ENCODE results near the gene MICU2.

The MICU2 gene, protein sequence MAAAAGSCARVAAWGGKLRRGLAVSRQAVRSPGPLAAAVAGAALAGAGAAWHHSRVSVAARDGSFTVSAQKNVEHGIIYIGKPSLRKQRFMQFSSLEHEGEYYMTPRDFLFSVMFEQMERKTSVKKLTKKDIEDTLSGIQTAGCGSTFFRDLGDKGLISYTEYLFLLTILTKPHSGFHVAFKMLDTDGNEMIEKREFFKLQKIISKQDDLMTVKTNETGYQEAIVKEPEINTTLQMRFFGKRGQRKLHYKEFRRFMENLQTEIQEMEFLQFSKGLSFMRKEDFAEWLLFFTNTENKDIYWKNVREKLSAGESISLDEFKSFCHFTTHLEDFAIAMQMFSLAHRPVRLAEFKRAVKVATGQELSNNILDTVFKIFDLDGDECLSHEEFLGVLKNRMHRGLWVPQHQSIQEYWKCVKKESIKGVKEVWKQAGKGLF

DNA sequence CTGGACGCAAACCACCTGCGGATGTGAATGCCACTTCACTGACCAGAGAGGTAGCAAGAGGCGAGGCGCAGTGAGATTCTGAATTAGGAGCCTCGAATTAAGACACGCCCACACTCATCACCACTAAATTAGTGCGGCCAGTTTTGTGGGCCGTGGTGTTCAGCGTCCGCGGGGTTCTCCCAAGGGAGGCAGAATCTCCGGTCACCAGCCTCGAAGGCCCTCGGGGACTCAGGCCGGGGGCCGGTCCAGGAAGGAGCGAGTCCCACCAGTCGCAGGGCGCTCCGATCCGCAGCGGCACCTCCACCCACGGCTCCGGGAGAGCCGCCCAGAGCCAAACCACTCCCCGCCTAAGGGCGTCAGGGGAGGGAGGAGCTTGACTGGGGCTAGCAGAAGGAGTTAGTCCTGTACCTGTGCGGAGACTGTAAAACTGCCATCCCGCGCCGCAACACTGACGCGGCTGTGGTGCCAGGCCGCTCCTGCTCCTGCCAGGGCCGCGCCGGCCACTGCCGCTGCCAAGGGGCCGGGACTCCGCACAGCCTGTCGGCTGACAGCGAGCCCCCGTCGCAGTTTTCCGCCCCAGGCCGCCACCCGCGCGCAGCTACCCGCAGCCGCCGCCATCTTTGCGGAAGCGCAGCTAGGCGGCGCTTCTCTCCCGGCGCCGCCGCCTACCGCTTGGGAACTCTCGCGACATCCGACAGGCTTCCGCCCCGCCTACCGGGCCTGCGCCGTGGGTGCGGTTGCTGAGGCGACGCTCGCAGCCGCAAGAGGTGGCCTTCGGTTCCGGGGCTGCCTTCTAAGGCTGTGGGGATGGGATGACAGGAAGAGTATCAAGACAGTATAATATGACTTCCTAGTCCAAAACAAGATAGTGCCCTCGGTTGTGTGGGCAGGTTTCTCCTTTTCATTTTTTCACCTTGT lies at the start of gene MICU2:
Gene MICU2 (minus strand): TSS at position 640 of the 918 bp plus-strand sequence. CDS start 22 bp downstream, at position 618.
- DNase-seq, result peak; percentile 94

DNA sequence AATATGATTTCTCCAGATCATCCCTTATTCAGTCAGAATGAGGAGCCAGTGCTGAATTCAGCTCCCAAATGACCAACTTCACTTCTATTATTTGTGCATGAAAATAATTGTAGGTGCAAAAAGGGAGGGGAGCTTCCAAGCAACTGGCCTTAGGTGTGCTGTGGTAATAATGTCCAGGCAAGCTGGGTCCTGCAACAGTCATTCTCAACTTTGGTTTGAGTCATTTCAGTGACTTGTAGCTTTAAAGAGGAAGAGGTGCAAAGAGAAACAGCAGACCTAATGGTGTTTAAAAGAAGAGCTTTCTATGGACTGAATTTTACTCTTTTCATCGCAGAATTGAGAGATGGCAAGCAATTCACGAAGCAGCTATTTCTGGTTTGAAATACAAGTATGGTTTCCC lies 37.7 kb upstream of the MICU2 start:
- no peak for DNase-seq

DNA sequence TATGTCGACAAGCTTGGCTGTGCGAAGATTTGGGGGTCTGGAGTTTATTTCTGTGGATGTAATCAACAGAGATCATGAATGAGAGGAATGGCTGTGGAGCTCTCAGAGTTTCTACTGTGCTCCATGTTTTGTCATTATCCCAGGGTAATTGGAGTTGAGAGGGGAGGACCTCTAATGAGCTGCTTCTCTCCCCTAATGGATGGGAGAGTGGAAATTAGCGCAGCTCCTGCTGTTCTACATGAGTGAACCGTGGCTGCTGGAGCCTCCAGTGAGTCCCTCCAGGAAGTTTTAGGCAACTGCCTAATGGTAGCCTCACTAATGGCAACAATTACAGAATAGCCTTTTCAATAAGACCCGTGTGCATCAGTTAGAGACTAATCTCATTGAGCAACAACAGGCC lies 35.6 kb upstream of the MICU2 start:
- no peak for DNase-seq

DNA sequence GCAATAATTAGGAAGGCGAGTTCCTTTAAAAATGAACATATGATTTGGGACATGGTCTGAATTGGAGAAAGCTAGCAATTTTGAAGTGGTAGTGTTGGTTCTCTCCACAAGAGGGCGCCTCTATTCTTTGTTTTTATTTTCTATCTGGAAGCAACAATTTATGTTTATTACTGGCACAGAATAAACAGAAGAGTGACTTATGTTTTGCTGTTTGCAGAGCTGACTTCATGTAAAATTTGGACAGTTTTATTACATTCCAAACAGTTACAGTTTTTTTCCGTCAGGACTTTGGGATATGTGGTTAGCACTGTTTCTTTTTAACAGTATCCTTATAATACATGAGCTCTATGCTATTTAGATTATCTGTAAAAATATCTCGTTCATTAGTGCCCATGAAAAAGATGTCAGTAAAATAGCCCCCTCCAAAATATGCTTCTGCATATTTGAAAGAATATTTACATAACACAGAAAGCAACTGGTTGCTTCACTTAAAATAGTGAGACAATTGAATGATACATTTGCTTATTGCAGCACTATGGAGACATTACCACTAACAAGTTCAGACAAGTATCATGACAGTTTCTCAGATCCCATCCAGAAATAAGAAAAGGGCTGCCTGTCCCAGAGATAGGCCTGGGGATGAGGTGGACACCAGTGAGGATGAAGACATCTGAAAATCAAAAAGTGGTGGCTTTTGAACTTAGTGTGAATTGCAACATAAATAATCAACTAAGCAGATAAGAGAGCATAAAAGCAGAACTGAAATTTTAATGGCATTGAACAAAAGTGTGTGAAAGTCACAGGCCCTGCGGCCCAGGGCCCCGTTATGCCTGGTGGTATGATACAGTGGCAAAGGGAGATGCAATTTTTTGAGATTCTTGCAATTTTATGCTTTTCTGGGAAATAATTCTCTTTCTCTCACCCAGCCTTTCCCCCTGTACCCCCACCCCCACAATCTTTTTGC lies 34.6 kb upstream of the MICU2 start:
- DNase-seq, result no peak

DNA sequence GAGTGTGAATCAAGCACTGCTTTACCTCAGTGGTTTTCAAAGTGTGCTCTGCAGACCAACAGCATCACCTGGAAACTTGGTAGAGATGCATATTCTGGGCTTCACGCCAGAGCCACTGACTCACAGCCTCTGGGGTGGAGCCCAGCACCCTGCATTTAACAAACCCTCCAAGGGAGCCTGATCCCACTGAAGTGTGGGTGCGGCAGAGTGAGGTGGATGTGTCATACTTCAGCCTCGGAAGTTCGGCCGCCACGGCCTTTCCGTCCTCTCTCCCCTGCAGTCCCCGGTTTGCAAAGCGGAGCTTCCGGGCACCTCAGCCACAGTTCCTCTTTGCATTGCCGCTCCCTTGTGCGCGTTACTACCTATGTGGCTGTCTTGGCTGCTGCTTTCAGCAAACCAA lies 33.3 kb upstream of the MICU2 start:
- no peak for DNase-seq

DNA sequence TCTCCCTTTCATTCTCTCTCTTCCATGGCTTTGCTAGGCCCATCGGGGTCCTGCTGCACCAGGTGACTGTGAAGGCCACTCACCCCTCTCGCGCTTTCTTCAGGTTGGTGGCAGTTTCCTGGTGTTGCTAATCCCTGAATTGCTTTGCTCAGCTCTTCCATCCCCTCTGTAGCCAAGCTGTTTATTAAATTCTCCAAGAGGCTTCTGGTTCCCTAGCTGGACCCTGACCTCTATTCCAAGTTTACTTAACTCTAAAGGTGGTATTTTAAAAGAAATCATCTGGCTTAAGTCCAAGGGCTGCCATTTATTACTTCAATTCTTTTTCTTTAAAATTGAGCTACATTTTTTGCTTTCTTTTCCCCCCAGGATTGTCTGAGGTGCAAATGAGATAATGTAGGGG lies 32.7 kb upstream of the MICU2 start:
- no peak for DNase-seq

DNA sequence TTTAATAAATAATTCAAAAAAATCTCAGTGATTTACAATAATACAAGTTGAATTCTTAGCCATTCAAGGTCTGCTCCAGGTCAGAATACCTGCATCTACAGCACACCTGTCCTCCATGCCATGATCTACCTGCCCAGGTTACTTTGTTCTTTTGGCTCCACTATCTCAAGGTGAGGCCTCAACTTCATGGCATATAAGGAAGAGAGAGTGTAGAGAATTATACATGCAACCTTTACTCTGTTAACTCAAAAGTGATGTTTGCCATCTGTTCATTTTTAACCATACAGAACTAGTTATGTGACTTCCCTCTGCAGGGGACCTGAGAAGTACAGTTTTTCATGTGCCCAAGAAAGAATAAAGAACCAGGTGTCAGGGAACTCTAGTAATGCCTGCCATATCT lies 28.2 kb upstream of the MICU2 start:
- no peak for DNase-seq

DNA sequence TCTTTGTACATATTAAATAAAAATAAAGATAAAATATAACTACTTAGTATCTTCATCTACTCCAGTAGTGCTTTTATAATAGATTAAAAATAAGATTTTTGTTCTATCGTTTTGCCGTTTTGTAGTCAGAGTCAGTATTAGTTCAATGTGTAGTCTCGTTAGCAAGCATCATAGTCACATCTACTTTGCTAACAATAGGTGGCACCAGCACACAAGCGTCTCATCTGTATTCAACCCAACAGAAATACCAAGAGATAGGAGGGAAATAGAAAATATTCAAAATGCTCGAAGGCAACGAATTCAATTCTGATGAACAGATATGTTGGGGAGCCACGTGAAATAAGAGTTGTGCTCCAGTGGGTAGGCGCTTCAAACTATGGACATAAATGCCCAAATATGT lies 21.4 kb upstream of the MICU2 start:
- no peak for DNase-seq

DNA sequence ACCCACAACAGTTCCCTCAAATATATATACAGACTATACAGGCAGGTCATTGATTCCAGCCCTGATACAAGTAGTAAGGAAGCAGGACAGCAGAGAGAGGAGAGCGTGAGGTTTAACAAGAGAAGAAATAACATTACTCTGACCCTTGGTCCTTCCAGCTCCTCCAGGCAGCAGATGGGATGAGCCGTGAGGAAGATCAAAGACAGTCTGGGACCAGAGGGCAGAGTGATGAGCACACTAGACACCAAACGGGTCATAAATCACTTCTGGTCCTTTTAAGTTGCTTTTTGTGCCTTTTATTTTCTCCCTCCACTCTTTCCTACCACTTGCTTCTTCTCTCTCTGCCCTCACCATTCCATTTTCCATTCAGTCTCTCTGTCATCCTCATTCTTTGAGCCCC lies 16.9 kb upstream of the MICU2 start:
- no peak for DNase-seq

DNA sequence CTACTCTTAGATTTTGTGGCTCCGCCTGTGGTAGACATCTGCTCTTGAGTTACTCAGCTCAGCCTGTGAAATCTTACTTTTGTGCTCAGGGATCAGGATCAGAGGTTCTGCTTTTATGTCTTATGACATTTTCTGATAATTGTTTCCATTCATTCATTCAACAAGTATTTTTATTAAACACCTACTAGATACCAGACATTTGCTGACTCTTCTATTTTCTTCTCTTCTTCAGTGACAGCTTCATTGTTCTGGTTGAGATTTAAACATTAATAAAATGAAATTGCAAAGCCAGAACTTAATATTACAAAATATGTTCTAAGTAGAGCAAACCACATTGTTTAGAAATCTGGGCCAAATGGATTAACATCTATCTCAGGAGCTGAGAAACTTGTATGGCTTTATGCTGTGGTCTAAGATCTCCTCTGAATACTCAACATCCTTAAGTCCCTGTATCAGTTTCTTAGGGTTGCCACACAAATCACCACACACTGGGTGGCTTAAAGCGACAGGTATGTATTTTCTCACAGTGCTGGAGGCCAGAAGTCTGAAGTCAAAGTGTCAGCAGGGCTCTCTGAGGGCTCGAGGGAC lies 15.8 kb upstream of the MICU2 start:
- no peak for DNase-seq

DNA sequence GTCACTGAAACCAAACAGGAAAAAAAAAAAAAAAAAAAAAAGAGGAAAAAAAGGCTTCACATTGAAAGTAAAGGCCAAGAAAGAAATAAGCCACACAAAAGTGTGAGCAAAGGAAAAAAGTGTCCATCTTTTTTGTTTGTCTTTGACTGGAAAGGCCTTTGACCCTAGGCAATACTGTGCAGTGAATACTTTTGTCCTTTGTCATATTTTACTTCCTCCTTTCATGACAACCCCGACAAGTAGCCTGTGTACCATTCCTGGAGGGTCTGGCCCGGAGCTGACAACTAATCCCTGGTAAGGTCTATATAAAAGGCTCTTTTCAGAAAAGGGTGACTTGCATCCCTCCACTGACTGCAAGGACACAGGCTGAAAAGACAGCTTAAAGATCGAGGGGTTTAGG lies 12.9 kb upstream of the MICU2 start:
- DNase-seq, result no peak

DNA sequence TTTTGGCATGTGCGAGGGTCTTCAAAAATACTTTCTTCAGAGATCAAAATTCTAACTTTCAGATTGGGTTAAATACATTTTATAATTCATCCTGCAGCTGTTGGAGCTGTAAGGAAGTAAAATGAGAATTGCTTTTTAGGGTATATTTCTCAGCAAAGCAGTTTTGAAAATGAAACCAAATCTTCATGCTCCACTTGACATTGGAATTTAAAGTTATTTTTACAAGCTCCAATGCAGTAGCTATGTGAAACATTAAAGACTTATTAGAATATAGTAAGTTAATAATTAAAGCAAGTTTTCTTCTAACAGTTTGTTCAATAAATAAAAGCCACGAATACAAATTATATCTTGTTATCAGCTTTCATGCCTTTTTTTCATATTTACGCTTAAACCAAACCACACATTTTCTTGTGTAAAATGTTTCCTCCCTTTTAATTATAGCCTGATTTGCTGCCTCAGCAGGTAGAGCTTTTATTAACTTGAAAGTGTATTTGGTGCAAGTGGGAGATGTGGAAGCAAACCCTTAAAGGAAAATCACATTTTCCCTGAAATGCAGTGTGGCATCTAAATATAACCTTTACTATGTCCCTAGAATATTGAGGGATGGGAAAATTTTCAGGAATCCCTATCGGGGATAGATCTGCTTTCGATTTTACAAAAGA lies 12.4 kb upstream of the MICU2 start:
- DNase-seq, result no peak

DNA sequence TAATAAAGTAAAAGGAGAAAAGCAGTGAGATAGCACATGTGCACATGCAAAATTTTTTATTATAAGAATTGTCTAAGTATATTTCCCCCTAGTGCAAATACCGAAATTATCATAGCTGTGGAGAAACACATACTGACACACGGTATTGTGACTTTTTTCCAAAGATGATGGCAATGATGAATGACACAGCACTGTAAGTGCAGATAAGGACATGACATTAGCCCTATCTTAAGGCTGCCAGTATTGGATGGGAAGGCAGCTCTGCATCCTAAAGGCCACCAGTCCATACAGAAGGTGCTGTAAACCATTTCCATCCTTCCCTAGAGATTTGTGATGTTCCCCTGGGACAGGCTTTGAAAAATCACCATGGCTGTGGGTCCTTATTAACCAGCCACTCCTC lies 11.5 kb upstream of the MICU2 start:
- no peak for DNase-seq

DNA sequence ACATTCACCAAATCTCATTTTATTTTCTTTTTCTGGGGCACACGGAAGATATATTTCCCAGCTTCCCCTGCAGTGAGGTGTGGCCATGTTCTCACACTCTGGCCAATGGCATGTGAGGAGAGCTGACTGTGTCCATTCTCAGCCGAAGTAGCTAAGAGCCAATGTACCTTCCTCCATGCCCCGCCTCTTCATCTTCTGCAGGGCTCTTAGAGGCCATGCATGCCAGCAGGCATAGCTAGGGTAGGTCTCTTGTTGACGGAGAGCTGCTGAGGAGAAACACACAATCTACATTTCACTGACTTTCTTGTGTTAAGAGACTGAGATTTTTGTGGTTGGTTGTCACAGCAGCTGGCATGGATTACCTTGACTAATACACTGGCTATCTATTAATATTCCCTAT lies 9.8 kb upstream of the MICU2 start:
- DNase-seq, result no peak

DNA sequence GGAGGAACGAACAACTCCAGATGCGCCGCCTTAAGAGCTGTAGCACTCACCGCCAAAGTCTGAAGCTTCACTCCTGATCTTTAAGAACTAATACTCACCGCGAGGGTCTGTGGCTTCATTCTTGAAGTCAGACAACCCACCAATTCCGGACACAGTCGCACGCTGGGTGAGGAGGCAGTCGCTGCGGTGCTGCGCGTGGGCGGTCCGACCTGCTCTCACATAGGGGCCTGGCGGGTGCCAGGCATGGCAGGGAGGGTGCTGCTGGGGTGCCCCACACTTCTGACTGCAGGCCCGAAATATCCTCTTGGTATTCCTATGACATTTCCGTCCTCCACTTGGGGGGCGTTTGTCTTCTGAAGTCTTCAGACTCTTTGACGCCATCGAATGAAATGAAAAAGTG lies 7.4 kb upstream of the MICU2 start:
- no peak for DNase-seq

DNA sequence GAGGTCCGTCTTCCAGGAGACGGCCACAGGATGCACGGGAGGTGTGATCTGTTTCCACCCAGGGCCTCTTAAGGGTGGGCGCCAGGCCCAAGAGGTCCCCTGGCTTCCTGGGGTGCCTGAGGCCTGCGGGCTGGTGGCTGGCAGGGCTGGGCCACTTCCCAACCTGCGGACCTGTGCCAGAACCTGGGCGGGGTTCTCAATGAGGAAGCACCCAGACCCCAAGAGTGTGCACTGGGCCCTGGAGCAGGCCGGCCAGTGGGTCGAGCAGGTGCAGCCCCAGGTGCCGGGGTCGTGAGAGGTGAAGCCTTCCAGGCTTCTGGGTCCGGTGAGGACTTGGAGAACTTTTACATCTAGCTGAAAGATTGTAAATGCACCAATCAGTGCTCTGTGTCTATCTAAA lies 6.7 kb upstream of the MICU2 start:
- no peak for DNase-seq

DNA sequence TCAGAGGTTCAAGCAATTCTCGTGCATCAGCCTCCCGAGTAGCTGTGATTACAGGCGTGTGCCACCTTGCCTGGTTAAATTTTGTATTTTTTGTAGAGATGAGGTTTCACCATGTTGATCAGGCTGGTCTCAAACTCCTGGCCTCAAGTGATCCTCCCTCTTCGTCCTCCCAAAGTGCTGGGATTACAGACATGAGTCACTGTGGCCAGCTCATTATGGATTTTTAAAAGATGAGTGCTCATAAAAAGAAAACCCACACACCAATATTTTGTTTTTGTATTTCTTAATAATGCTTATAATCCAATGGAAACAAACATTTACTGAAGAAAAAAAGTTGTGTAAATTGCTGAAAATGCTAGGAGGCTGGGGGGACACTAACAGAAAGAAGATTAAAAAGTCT lies 5.0 kb upstream of the MICU2 start:
- no peak for DNase-seq

DNA sequence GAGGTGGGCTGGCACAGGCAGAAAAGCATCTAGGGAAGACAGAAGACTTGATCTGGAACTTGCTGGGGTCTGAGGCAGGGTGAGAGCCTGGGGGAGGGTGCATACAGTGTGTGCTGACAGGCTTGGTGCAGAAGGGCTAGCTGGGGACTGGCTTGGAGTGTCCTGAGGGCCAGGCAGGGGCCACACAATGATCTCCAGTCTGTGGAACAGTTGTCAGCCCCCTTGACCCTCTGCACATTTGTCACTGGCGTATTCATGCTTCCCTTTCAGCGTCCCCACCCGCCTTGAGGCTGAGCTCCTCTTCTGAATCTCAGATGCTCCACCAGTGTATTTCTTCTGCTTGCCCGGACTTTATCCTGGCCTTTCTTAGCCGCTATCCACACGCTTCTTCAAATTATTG lies 2.8 kb upstream of the MICU2 start:
- DNase-seq, result no peak

DNA sequence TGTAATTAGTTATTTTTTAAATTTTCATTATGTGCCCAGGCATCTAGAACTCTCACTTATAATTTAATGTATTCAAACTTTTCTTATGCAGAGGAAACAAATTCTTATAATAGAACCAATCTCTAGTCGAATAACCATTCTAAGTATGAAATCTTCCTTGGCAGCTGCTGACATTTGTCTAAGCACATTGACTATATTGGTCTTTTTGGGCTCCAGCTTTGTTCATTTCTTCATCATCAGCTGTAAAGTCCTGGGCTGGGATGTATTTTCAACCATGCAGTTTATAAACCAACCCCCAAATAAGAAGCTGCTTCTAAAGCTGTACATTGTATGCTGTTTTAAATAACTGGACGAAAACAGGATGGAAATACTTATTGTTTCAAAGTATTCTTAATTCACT lies 2.3 kb upstream of the MICU2 start:
- no peak for DNase-seq

DNA sequence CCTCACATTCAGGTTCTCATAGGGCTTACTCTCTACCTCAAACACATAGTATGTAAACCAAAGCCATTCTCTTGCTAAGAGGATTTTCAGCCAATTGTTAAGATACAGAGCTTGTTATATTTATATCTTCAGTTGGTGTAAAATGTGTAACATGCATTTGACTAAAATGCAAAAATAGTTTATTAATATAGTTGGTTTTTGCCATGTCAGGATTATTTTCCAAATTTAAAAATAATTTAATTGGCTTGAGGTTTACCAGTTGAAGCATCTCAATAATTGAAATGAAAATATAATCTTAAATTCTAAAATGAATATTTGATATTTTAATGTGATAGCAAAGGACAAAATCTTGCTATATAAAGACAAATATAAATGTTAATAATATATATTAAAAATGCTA lies 7.2 kb downstream of the MICU2 start:
- no peak for DNase-seq

DNA sequence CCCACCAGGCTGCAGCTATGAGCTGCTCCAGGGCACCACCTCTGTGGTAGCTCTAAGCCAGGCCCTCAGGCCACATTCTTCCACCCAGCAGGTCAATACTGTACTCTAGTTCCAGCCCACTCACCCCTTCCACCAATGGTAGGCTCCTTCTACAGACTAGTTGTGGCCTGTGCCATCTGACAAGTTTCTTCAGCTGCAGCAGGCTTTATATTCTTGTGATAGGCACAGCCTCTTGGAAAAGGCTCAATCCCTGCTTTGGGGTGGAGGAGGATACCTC lies 8.5 kb downstream of the MICU2 start:
- no peak for DNase-seq
